Stomach smooth muscle (tissue), 2 donors: ENCODE measurements around the gene ACTR1B.
"Not testable (repeated sequence)": the region's sequence is repeated elsewhere in the genome, so short reads cannot be mapped to it uniquely, and the experiment has no call there.

Source experiments
- H3K27ac ChIP-seq: one replicate; pipeline ENCODE4 v1.7.0; 2013; ENCODE audit warnings: mild to moderate bottlenecking, low read length, inconsistent platforms
- H3K27me3 ChIP-seq, 2 donors: one replicate each; pipeline ENCODE4 v1.7.0; 2013; ENCODE audit warnings: low read length in 2 of 2; ENCODE audit not compliant: insufficient read depth in 2 of 2, control insufficient read depth in 1 of 2
- H3K36me3 ChIP-seq, 2 donors: one replicate each; pipeline ENCODE4 v1.7.0; 2013; ENCODE audit warnings: low read length in 2 of 2; ENCODE audit not compliant: control insufficient read depth in 2 of 2, insufficient read depth in 2 of 2
- H3K4me1 ChIP-seq: one replicate; pipeline ENCODE4 v1.7.0; 2013; ENCODE audit warnings: low read length; ENCODE audit not compliant: control insufficient read depth, insufficient read depth
- H3K4me3 ChIP-seq, 2 donors: one replicate each; pipeline ENCODE4 v1.7.0; 2013; ENCODE audit warnings: low read length in 2 of 2
- H3K9ac ChIP-seq, 2 donors: one replicate each; pipeline ENCODE4 v1.7.0; 2013; ENCODE audit warnings: low read length in 2 of 2, mild to moderate bottlenecking in 1 of 2
- H3K9me3 ChIP-seq, 2 donors: one replicate each; pipeline ENCODE4 v1.7.0; 2013; ENCODE audit warnings: low read length in 2 of 2; ENCODE audit not compliant: control insufficient read depth in 2 of 2
- donor health status: healthy.
- donor health status: Pancreatic carcinoma.

ACTR1B gene

GRCh38 chr2:97663962-97664635, at the start of gene ACTR1B:
TSS of gene ACTR1B (minus strand) at chr2:97664044. CDS start at chr2:97663890, 154 bp downstream.
- peak within 1 kb of the TSS; percentile 93 for H3K27ac ChIP-seq
- peak within 1 kb of the TSS; percentile 87 to 90 for H3K9ac ChIP-seq
- no peaks in the 10 kb centered on the region for H3K9me3 ChIP-seq
- H3K27me3 ChIP-seq = no peaks in the 10 kb centered on the region
- peaks cover 0 to 3% of the 10 kb centered on the region in 2 donors for H3K36me3 ChIP-seq
- H3K4me3 ChIP-seq = peak within 1 kb of the TSS; percentile 85 to 88
- peaks cover 32% of the 10 kb centered on the region for H3K4me1 ChIP-seq

DNA sequence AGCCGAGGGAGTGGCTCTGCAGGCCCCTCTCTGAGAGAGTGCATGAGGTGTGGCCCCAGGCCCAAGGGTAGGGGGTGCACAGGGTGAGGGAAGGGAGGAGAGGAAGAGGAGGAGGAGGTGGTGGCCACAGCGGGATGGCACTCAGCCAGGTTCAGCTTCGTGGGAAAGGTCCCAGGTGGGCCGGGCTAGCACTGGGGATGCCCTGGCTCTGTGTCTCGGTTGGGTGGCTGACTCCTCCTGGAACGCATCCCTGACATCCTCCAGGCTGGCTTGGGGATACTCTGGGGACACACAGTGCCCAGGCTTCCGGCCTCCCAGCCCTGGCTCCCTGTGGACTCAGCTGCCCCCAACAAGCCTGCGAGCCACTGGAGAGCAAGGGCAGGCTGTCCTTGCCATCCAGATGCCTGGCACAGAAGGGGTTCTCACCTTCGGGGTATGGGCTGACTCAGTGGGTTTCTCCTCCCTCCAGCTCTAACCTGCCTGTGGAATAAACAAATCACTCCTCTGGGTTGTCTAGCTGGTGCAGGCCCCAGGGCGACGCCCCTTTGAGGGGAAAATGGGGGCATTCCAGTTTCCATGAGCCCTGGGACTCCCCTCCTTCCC, 49.0 kb upstream of the ACTR1B start:
- H3K27me3 ChIP-seq = peaks cover 0 to 6% of the 10 kb centered on the region in 2 donors
- H3K27ac ChIP-seq = no peak overlapping the region

DNA sequence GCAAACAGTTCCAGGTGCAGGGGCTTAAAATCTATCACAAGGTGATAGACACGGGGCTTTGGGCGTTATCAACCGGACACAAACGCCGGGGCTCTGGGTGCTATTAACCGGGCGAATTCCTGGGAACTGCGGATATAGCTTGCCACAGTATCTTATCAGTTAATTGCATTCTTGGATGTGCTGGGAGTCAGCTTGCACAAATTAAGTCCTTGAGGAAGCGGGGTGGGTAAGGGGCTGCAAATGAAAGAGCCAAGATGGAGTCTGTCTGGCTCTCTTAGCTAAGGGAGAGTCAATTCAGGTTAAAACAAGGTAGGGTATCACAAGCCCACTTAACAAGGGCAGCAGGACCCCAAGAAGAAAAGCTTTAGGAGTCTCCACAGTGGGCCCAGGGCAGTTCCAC, 48.3 kb upstream of the ACTR1B start:
- H3K9me3 ChIP-seq = not testable (repeated sequence)

More for the DNA sequence above, 49.0 kb upstream of the ACTR1B start:
- no peaks in the 10 kb centered on the region for H3K9me3 ChIP-seq
- H3K9ac ChIP-seq = no peak overlapping the region
- H3K36me3 ChIP-seq = no peaks in the 10 kb centered on the region
- H3K4me1 ChIP-seq = no peaks in the 10 kb centered on the region
- no peak overlapping the region for H3K4me3 ChIP-seq

DNA sequence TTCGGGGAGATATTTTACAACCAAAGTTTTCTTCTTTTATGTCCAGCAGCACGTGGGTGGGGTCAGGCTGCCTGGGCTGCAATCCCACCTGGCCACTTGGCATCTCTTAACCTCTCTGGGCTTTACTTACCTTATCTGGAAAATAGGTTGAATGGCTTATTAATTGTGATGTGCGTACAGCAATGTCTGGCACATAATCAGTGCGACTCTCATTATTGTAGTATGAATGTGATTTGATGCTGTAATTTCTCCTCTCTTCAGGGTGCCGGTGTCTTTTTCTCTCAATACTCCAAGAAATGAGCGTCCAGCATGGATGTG, 47.5 kb upstream of the ACTR1B start:
- H3K9ac ChIP-seq = no peak overlapping the region
- H3K36me3 ChIP-seq = no peaks in the 10 kb centered on the region
- no peaks in the 10 kb centered on the region for H3K4me1 ChIP-seq
- no peaks in the 10 kb centered on the region for H3K9me3 ChIP-seq
- no peak overlapping the region for H3K27ac ChIP-seq
- peaks cover 0 to 6% of the 10 kb centered on the region in 2 donors for H3K27me3 ChIP-seq
- H3K4me3 ChIP-seq = no peak overlapping the region

More for the DNA sequence above, 48.3 kb upstream of the ACTR1B start:
- H3K9ac ChIP-seq, H3K4me3 ChIP-seq, H3K27me3 ChIP-seq, H3K27ac ChIP-seq, H3K36me3 ChIP-seq, H3K4me1 ChIP-seq: not testable (repeated sequence)

DNA sequence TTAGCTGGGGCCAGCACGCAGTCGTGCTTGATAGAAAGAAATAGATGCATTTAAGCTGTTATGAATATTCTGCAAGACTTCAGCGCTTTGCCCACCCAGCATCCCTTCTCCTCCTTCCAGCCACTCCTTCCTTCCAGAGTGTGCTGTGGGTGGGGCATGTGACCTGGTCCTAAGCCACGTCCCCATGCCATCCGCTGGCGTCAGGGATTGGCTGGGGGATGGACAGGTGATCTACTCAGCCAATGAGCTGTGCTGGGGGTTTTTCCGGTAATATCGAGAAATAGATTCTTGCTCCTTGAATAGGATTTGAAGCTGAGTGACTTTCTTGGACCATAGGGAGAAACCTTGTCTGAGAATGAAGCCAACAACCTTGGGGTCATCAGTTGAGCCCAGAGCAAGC, 44.8 kb upstream of the ACTR1B start:
- Histone ChIP-seq H3K9ac (no peak overlapping the region), H3K4me3 (no peak overlapping the region), H3K9me3 (no peaks in the 10 kb centered on the region), H3K4me1 (no peaks in the 10 kb centered on the region), H3K27ac (no peak overlapping the region), H3K27me3 (peaks cover 0 to 6% of the 10 kb centered on the region in 2 donors), H3K36me3 (no peaks in the 10 kb centered on the region)

DNA sequence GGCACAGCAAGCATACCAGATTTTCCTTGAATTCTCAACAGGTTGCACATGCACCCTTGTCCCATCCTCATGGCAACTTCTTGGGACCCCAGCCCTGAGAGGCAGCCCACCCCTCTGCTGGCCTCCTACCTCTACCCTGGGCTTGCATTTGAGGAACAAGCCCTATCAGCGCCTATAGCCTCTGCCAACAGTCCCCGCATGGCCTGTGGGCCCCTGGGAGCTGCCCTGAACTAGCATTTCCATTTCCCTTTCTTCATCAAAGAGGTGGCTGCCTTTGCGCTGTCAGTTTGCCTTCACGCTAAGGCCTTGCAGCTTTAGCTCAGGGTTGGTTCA, 44.2 kb upstream of the ACTR1B start:
- Histone ChIP-seq H3K9me3 (no peaks in the 10 kb centered on the region), H3K27me3 (peaks cover 0 to 6% of the 10 kb centered on the region in 2 donors), H3K4me1 (no peaks in the 10 kb centered on the region), H3K4me3 (no peak overlapping the region), H3K36me3 (no peaks in the 10 kb centered on the region), H3K27ac (no peak overlapping the region), H3K9ac (no peak overlapping the region)

- Histone ChIP-seq H3K27me3 (peaks cover 0 to 6% of the 10 kb centered on the region in 2 donors), H3K36me3 (no peaks in the 10 kb centered on the region), H3K4me1 (no peaks in the 10 kb centered on the region), H3K27ac (no peak overlapping the region), H3K9ac (no peak overlapping the region), H3K4me3 (no peak overlapping the region), H3K9me3 (no peaks in the 10 kb centered on the region)
Measured at GRCh38 chr2:97707362-97708047, 43.7 kb upstream of the ACTR1B start.

- Histone ChIP-seq H3K4me1 (no peaks in the 10 kb centered on the region), H3K27ac (no peak overlapping the region), H3K9ac (no peak overlapping the region), H3K9me3 (no peaks in the 10 kb centered on the region), H3K27me3 (peaks cover 0 to 6% of the 10 kb centered on the region in 2 donors), H3K4me3 (no peak overlapping the region), H3K36me3 (no peaks in the 10 kb centered on the region)
Measured at GRCh38 chr2:97706708-97707345, 43.0 kb upstream of the ACTR1B start.

DNA sequence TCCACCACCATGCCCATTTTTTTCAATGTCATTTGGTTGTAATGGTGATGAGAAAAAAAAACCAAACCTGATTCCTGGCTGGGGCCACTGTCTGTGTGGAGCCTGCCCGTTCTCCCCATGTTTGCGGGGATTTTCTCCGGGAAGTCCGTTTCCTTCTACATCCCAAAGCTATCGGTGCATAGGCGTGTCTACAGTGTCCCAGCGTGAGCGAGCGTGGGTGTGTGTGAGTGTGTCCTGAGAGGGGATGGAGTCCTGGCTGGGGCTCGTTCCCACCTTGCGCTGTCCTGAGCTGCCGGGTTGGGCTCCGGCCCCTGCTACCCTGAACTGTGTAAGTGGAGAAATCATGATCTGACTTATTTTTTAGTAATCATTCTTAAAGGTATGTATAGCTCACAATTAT, 42.3 kb upstream of the ACTR1B start:
- no peaks in the 10 kb centered on the region for H3K4me1 ChIP-seq
- H3K4me3 ChIP-seq = no peak overlapping the region
- no peaks in the 10 kb centered on the region for H3K9me3 ChIP-seq
- no peak overlapping the region for H3K9ac ChIP-seq
- no peak overlapping the region for H3K27ac ChIP-seq
- peaks cover 0 to 6% of the 10 kb centered on the region in 2 donors for H3K27me3 ChIP-seq
- no peaks in the 10 kb centered on the region for H3K36me3 ChIP-seq

DNA sequence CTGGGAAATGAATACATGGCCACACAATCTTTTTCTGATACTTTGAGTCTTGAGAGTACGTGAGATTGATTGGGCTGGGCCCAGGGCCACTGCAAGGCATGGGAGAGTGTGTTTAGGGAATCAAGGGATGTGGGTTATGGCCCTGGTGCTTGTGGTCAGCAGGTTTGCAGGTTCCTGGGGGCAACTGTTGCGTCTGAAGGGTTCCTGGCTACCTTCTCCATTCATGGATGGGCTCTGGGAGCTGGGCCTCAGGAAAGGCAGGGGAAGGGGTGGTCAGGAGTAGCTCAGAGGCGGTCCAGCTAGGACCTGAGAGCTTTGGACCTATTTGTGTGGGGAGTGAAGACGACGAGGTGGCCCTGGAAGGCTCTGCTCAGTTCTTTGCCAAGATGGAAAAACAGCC, 41.1 kb upstream of the ACTR1B start:
- Histone ChIP-seq H3K27me3 (peaks cover 0 to 6% of the 10 kb centered on the region in 2 donors), H3K27ac (no peak overlapping the region)

More for the DNA sequence above, 41.1 kb upstream of the ACTR1B start:
- Histone ChIP-seq H3K4me3 (no peak overlapping the region), H3K4me1 (no peaks in the 10 kb centered on the region), H3K36me3 (no peaks in the 10 kb centered on the region), H3K9ac (no peak overlapping the region), H3K9me3 (no peaks in the 10 kb centered on the region)
